Endothelial cell of coronary artery (primary cell): ENCODE measurements around the gene SMCO4. TPM values are rescaled to one million over a fixed set of nuclear protein-coding genes. Genes with fewer than 3 reads are reported as not detected.

Source experiments
- total RNA-seq: library from RNA; depleted of rRNA; stranded (reverse); fragments of >200 nt; gene quantifications from 2 replicates; pipeline ENCODE4 v1.2.3, GENCODE V29; 2014

Gene SMCO4
- 12.1 and 14.3 TPM in 2 replicates for total RNA-seq

GRCh38 chr11:93543292-93543977, at the start of gene SMCO4:
Gene SMCO4 (minus strand): TSS chr11:93543391. CDS start chr11:93479189, 64,202 bp downstream.

Other genes with a start within 250 kb of the SMCO4 start
- gene DEUP1, start 212.6 kb downstream of the SMCO4 start, total RNA-seq = not detected in 2 replicates
- gene CEP295, start 118.3 kb upstream of the SMCO4 start, total RNA-seq = 14.6 and 16.8 TPM in 2 replicates
- 116 and 146 TPM in 2 replicates for gene TAF1D, start 198.1 kb upstream of the SMCO4 start, total RNA-seq
- 10.4 and 15.0 TPM in 2 replicates for gene C11orf54, start 198.3 kb upstream of the SMCO4 start, total RNA-seq
- gene MED17, start 240.9 kb upstream of the SMCO4 start, total RNA-seq = 27.0 and 33.6 TPM in 2 replicates